Caco-2 (cell line): ENCODE results near the gene COMMD1. TPM values are rescaled to one million over a fixed set of nuclear protein-coding genes. Genes with fewer than 3 reads are reported as not detected.

Experiments used
- BruUV-seq: library from RNA; stranded (reverse); fragments of 400-500 nt; replicated peaks from 2 replicates; lab custom pipeline; 2021; lab: Mats Ljungman, UMichigan
- CTCF ChIA-PET: fragments of 300-600 bp; sonication (Branson Sonifier 250); formaldehyde crosslinking; loops from one replicate; lab custom pipeline; 2022; ENCODE audit warnings: antibody characterized with exemption; lab: Charles Lee
- POLR2A ChIA-PET: fragments of 300-600 bp; sonication (Branson Sonifier 250); formaldehyde crosslinking; loops from one replicate; lab custom pipeline; 2022; ENCODE audit warnings: antibody characterized with exemption; lab: Charles Lee
- DNase-seq, 2 experiments: peaks; one replicate each; pipeline versions ENCODE4 v3.0.0 to v3.0.0-alpha.2; 2020 to 2022
- H3K27me3 ChIP-seq: replicated peaks from 2 replicates; pipeline ENCODE4 v1.6.0; 2011; ENCODE audit warnings: low read length; ENCODE audit not compliant: control insufficient read depth, insufficient read depth
- H3K36me3 ChIP-seq: 2 replicates; pipeline ENCODE4 v1.5.1; 2011; ENCODE audit warnings: low read length; ENCODE audit not compliant: control insufficient read depth, insufficient read depth
- H3K4me1 ChIP-seq: fragments of 250-450 bp; sonication (Bioruptor Pico); 2 replicates; pipeline ENCODE4 v1.5.1; 2020; ENCODE audit warnings: mild to moderate bottlenecking
- H3K4me3 ChIP-seq: 2 replicates; pipeline ENCODE4 v1.5.1; 2011; ENCODE audit warnings: low read depth, mild to moderate bottlenecking, control low read depth, low read length
- H3K9me3 ChIP-seq: fragments of 250-450 bp; sonication (Bioruptor Pico); 2 replicates; pipeline ENCODE4 v1.5.1; 2020; ENCODE audit warnings: mild to moderate bottlenecking, moderate library complexity
- H3K27ac Mint-ChIP-seq: one replicate; pipeline ENCODE4 v1.8.0; 2022; ENCODE audit warnings: mixed read lengths; ENCODE audit not compliant: unreplicated experiment
- H3K27me3 Mint-ChIP-seq: one replicate; pipeline ENCODE4 v1.8.0; 2022; ENCODE audit warnings: mixed read lengths; ENCODE audit not compliant: insufficient read depth, unreplicated experiment
- H3K36me3 Mint-ChIP-seq: one replicate; pipeline ENCODE4 v1.8.0; 2022; ENCODE audit warnings: mild to moderate bottlenecking, mixed read lengths; ENCODE audit not compliant: insufficient read depth, unreplicated experiment
- H3K4me1 Mint-ChIP-seq: one replicate; pipeline ENCODE4 v1.8.0; 2022; ENCODE audit warnings: low read depth, mixed read lengths; ENCODE audit not compliant: unreplicated experiment
- H3K4me3 Mint-ChIP-seq: one replicate; pipeline ENCODE4 v1.8.0; 2022; ENCODE audit warnings: mild to moderate bottlenecking, moderate library complexity, mixed read lengths; ENCODE audit not compliant: unreplicated experiment
- H3K9me3 Mint-ChIP-seq: one replicate; pipeline ENCODE4 v1.8.0; 2022; ENCODE audit warnings: mixed read lengths; ENCODE audit not compliant: unreplicated experiment
- intact Hi-C: fragments of 100-400 bp; cut with micrococcal nuclease; formaldehyde crosslinking; loops from one replicate; pipeline ENCODE4 v1.10.0; 2022; ENCODE audit not compliant: unreplicated experiment
- total RNA-seq: library from RNA; stranded (reverse); gene quantifications from 2 replicates; pipeline ENCODE4 v1.2.3, GENCODE V29; 2022
- TF ChIP-seq, protein P1 (sequence below), 2 experiments: fragments of 200-600 bp in 1 of 2; IDR thresholded peaks; 1 replicate in 1 of 2; 2 replicates in 1 of 2; pipeline versions ENCODE4 v1.5.1 to v1.8.0; 2011 to 2022; ENCODE audit warnings: antibody characterized with exemption in 1 of 2, control low read depth in 1 of 2, inconsistent platforms in 1 of 2, low read depth in 1 of 2, low read length in 1 of 2, mild to moderate bottlenecking in 1 of 2, moderate library complexity in 1 of 2; ENCODE audit not compliant: insufficient read depth in 1 of 2, severe bottlenecking in 1 of 2, unreplicated experiment in 1 of 2

The COMMD1 gene
- total RNA-seq, 1 experiment from 2014 or later = 56.7 TPM

DNA sequence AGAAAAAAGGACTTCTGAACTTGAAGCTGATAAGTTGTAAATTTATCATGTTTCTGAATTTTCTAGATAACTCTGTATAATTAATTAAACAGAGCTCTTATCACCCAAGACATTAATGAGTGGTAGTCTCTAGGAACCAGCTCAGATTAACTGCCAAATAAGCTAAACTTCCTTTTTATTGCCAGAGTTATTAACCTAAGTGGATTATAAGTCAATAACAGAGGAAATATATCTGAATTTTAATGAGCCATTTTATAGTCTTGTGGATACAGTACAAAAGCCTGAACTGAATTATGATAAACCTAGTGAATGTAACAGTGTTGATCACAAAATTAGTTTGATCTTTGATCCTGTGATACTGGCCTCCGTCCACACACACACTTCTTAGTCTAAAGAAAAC, 111.5 kb downstream of the COMMD1 start:
- Histone ChIP-seq H3K4me3 (no peak overlapping the region), H3K27me3 (no peaks in the 10 kb centered on the region), H3K4me1 (no peaks in the 10 kb centered on the region), H3K9me3 (no peaks in the 10 kb centered on the region), H3K36me3 (no peaks in the 10 kb centered on the region)
- H3K4me3 Mint-ChIP-seq = no peak overlapping the region
- intact Hi-C loops = no loop called here
- TF ChIP-seq, protein P1, sequence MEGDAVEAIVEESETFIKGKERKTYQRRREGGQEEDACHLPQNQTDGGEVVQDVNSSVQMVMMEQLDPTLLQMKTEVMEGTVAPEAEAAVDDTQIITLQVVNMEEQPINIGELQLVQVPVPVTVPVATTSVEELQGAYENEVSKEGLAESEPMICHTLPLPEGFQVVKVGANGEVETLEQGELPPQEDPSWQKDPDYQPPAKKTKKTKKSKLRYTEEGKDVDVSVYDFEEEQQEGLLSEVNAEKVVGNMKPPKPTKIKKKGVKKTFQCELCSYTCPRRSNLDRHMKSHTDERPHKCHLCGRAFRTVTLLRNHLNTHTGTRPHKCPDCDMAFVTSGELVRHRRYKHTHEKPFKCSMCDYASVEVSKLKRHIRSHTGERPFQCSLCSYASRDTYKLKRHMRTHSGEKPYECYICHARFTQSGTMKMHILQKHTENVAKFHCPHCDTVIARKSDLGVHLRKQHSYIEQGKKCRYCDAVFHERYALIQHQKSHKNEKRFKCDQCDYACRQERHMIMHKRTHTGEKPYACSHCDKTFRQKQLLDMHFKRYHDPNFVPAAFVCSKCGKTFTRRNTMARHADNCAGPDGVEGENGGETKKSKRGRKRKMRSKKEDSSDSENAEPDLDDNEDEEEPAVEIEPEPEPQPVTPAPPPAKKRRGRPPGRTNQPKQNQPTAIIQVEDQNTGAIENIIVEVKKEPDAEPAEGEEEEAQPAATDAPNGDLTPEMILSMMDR (IDR thresholded peaks at IDR 0.05; ENCODE audit: insufficient read depth in 1 of 2, low read depth in 1 of 2, low read length in 1 of 2, severe bottlenecking in 1 of 2, unreplicated experiment in 1 of 2) = no peak
- no peaks in the 10 kb centered on the region for H3K27me3 Mint-ChIP-seq
- POLR2A ChIA-PET = no interaction called here
- H3K9me3 Mint-ChIP-seq = no peaks in the 10 kb centered on the region
- H3K36me3 Mint-ChIP-seq = no peaks in the 10 kb centered on the region
- H3K27ac Mint-ChIP-seq = no peak overlapping the region
- CTCF ChIA-PET = no interaction called here
- DNase-seq = no peak
- BruUV-seq = no TSS peak
- no peaks in the 10 kb centered on the region for H3K4me1 Mint-ChIP-seq

DNA sequence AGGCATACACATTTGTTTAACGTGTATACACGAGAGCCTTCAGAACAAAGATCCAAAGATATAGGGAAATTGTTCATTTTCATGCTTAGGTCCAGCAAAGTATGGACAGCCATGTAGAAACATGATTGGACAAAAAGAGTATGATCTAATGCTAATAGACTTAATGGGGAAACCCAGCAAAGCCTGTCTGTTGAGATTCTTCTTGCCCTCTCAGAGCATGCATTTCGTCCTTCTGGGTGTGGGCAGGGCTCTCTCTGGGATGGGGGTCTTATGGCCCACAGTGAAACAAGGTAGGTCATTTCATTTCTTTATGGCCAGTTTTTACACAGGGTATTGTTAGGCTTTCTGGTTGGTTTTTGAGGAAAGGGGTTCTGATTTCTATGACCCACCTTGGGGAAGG, 124.4 kb downstream of the COMMD1 start:
- H3K27me3 ChIP-seq = no peaks in the 10 kb centered on the region
- TF ChIP-seq, protein P1 (IDR thresholded peaks at IDR 0.05; ENCODE audit: insufficient read depth in 1 of 2, low read depth in 1 of 2, low read length in 1 of 2, severe bottlenecking in 1 of 2, unreplicated experiment in 1 of 2) = no peak
- no peak overlapping the region for H3K4me3 ChIP-seq
- peaks cover 23% of the 10 kb centered on the region for H3K4me1 Mint-ChIP-seq
- H3K36me3 Mint-ChIP-seq = no peaks in the 10 kb centered on the region
- no peaks in the 10 kb centered on the region for H3K9me3 ChIP-seq
- BruUV-seq = no TSS peak
- CTCF ChIA-PET = no interaction called here
- no peaks in the 10 kb centered on the region for H3K9me3 Mint-ChIP-seq
- peaks cover 11% of the 10 kb centered on the region for H3K4me1 ChIP-seq
- no peak overlapping the region for H3K4me3 Mint-ChIP-seq
- POLR2A ChIA-PET = no interaction called here
- DNase-seq = no peak
- H3K27me3 Mint-ChIP-seq = no peaks in the 10 kb centered on the region
- H3K27ac Mint-ChIP-seq = peak overlapping the region; percentile 29
- intact Hi-C loops = no loop called here
- no peaks in the 10 kb centered on the region for H3K36me3 ChIP-seq

GRCh38 chr2:62030902-62031301, 125.4 kb downstream of the COMMD1 start:
- TF ChIP-seq, protein P1 (IDR thresholded peaks at IDR 0.05; ENCODE audit: insufficient read depth in 1 of 2, low read depth in 1 of 2, low read length in 1 of 2, severe bottlenecking in 1 of 2, unreplicated experiment in 1 of 2) = no peak
- peaks cover 11% of the 10 kb centered on the region for H3K4me1 ChIP-seq
- H3K27me3 Mint-ChIP-seq = no peaks in the 10 kb centered on the region
- H3K9me3 Mint-ChIP-seq = no peaks in the 10 kb centered on the region
- ChIA-PET POLR2A (no interaction called here), CTCF (no interaction called here)
- no peak overlapping the region for H3K27ac Mint-ChIP-seq
- BruUV-seq = no TSS peak
- no peaks in the 10 kb centered on the region for H3K36me3 ChIP-seq
- intact Hi-C loops = no loop called here
- no peak overlapping the region for H3K4me3 Mint-ChIP-seq
- DNase-seq = no peak
- H3K36me3 Mint-ChIP-seq = no peaks in the 10 kb centered on the region
- H3K4me1 Mint-ChIP-seq = peaks cover 23% of the 10 kb centered on the region
- no peaks in the 10 kb centered on the region for H3K27me3 ChIP-seq
- no peak overlapping the region for H3K4me3 ChIP-seq
- H3K9me3 ChIP-seq = no peaks in the 10 kb centered on the region
